ENCODE measurements around the gene RND1.

GRCh38 chr12:48890657-48891418 is 25.2 kb upstream of the RND1 start:
- TF ChIP-seq POLR2A (IDR thresholded peaks at IDR 0.05) = no peak
- TF ChIP-seq CTCF (IDR thresholded peaks at IDR 0.05) = peak; percentile 85 to 96 (median 92)

Data from thyroid gland (tissue), 4 donors.